HepG2 (cell line): Measurements from ENCODE around the gene IGHMBP2.

Source experiments
- ZFP36 ChIP-seq: fragments of 150-350 bp; IDR thresholded peaks from 2 replicates; pipeline ENCODE4 v1.6.1; 2018; ENCODE audit warnings: borderline replicate concordance, low read length, low read depth; ENCODE audit not compliant: partially characterized antibody
- TF ChIP-seq, protein P1 (sequence below): sonication (generic); formaldehyde crosslinking; IDR thresholded peaks from 2 replicates; pipeline ENCODE4 v1.4.0; 2020; ENCODE audit warnings: missing genetic modification reagents, borderline replicate concordance
- TF ChIP-seq, protein P2 (sequence below): sonication (generic); formaldehyde crosslinking; IDR thresholded peaks from 2 replicates; pipeline ENCODE4 v1.4.0; 2020; ENCODE audit warnings: missing genetic modification reagents, mild to moderate bottlenecking, borderline replicate concordance

DNA sequence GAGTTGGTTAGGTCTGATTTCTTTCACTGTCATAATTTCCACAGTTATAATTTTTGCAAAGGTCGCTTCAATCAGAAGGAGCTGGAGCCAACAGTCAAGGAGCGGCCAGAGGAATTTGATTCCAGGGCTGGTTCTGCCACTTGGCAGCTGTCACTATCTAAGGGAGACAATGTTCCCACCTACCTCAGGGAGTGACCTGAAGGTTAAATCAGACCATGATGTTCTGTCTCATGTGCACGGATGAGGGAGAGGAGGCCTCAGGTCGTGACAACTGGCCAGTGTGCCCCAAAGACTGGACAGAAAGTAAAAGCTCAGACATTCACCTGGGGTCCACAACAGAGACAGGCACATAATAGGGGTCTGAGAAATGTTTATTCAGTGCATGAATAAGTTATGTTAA is 69.5 kb downstream of the IGHMBP2 start:
- TF ChIP-seq, protein P1, sequence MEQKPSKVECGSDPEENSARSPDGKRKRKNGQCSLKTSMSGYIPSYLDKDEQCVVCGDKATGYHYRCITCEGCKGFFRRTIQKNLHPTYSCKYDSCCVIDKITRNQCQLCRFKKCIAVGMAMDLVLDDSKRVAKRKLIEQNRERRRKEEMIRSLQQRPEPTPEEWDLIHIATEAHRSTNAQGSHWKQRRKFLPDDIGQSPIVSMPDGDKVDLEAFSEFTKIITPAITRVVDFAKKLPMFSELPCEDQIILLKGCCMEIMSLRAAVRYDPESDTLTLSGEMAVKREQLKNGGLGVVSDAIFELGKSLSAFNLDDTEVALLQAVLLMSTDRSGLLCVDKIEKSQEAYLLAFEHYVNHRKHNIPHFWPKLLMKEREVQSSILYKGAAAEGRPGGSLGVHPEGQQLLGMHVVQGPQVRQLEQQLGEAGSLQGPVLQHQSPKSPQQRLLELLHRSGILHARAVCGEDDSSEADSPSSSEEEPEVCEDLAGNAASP (CRISPR knock-in tag), result no peak
- TF ChIP-seq ZFP36, result no peak
- TF ChIP-seq, protein P2, sequence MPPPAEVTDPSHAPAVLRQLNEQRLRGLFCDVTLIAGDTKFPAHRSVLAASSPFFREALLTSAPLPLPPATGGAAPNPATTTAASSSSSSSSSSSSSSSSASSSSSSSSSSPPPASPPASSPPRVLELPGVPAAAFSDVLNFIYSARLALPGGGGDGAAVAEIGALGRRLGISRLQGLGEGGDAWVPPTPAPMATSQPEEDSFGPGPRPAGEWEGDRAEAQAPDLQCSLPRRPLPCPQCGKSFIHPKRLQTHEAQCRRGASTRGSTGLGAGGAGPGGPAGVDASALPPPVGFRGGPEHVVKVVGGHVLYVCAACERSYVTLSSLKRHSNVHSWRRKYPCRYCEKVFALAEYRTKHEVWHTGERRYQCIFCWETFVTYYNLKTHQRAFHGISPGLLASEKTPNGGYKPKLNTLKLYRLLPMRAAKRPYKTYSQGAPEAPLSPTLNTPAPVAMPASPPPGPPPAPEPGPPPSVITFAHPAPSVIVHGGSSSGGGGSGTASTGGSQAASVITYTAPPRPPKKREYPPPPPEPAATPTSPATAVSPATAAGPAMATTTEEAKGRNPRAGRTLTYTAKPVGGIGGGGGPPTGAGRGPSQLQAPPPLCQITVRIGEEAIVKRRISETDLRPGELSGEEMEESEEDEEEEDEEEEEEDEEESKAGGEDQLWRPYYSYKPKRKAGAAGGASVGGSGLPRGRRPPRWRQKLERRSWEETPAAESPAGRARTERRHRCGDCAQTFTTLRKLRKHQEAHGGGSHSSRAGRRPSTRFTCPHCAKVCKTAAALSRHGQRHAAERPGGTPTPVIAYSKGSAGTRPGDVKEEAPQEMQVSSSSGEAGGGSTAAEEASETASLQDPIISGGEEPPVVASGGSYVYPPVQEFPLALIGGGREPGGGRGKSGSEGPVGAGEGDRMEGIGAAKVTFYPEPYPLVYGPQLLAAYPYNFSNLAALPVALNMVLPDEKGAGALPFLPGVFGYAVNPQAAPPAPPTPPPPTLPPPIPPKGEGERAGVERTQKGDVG (CRISPR knock-in tag), result no peak
